Measurements from ENCODE around the gene NCOA5.

The NCOA5 gene

GRCh38 chr20:46089417-46090388, at the start of gene NCOA5:
TSS of gene NCOA5 (minus strand) at chr20:46089962. CDS start at chr20:46079424, 10,538 bp downstream.
- peak; percentile 82 for DNase-seq

DNA sequence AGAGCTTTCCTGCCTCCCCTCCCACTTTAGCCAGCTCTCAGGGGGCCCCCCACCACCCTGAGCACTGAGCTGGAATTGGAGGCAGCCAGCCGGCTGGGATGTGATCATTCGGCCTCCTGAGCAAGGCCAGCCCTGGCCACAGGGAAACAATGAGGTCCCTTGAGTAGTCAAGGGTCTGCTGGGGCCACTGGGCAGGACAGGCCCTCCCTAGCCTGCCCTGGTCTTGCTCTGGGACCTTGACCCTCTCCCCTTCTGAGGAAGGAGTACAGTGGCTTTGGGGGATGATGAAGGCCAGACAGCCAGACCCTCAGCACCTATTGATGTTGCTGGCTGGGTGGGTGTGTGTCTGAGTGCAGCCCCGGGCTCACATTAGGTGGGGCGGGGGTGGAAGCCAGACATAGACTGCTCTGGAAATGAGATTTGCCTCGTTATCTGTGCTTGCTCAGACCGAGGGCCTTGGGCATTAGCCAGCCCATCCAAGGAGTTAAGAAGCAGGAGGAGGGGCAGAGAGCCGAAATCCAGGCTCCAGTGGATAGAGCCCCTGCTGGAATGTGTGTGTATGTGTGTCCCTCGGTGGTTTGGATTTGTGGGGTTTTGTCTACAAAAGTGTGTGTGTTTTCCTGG, 49.6 kb upstream of the NCOA5 start:
- DNase-seq: no peak

GRCh38 chr20:46137816-46138215, 48.1 kb upstream of the NCOA5 start:
- DNase-seq: peak; percentile 33

- DNase-seq: no peak
These were observed 46.3 kb upstream of the NCOA5 start for GRCh38 chr20:46135856-46136633.

GRCh38 chr20:46134716-46135115, 45.0 kb upstream of the NCOA5 start:
- no peak for DNase-seq

DNA sequence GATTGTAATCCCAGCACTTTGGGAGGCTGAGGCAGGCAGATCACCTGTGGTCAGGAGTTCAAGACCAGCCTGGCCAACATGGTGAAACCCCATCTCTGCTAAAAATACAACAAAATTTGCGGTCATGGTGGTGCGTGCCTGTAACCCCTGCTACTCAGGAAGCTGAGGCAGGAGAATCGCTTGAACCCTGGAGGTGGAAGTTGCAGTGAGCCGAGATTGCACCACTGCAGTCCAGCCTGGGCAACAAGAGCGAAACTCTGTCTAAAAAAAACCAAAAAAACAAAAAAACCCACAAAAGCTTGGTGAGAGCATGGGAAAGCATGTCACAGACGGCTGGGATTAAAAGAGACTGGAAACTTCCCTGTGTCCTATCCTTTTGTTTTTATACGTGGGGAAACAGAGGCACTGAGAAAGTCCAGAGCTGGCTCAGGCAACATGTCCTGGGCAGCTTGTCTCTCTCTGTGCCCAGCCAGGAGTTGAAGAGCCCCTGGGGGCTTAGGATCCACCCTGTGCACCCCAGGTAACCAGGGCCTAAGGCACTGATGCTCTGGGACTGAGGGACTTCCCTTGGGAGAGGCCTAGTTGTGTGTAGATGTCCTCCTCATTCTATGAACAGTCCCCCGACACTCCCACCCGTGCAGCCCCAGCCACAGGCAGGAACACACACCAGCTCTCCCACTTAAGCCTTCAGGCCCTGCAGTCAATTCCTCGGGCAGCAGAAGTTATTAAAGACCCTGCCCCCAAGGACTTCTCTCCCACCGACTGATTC, 44.3 kb upstream of the NCOA5 start:
- no peak for DNase-seq

DNA sequence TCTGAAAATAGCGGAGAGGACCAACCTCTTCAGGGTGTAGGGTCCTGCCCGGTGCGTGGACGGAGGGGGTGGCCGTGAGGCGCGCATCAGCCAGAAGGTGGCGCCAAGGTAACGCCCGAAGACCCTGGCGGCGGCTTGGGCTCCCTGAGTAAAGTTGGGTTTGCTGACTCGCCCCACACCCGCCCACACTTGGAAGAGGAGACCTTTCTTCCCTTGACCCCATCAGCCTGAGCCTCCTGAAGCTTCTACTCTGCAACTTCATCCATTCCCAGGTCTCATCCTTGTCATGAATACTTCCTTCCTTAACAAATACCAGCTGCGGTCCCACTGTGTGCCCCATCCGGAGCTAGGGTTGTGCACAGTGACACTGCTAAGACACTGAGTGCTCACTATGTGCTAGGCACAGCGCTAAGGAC, 43.0 kb upstream of the NCOA5 start:
- DNase-seq: peak; percentile 20

- DNase-seq: no peak
These were observed 41.6 kb upstream of the NCOA5 start for GRCh38 chr20:46131396-46131795.

DNA sequence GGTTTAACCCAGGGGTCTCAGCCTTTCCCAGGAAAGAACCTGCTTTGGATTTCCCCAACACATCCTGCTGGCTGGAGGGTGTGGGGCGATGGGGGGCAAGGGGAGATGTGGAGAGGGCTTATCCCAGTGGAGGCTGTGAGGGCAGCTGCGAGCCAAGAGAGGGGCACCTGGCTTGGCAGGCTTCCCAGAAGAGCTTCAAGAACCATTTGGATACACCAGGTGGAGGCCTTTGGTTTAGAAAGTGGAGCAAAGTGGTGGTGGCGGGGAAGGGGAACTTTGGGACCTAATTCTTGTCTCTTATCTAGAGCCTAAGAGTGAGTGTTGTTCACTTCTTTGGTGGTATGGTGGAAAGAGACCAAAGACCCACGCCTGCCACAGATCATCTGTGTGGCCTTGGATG, 40.8 kb upstream of the NCOA5 start:
- peak; percentile 13 for DNase-seq

DNA sequence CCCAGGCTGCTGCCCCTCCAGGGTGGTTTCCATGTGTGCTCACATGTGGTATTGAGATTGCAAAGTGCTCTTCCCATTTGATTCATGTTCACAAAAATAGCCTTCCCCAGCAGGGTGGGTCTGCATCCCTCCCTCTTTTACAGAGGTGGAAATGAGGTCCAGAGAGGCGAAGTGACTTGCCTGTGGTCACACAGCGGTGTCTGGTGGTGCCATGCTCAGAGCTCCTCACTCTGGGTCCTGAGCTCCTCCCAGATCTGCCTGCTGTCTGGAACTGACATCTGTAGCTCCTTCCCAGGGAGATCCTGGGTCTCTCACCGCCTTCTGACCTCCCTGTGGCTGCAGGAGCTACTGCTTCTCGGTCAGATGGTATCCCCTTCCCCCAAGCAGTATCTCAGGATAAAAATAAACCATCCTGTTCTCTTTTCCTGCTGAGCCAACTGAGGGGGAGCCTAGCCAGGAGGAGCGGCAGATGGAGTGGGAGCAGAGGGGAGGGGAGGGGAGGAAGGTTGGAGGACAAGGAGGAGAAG, 40.3 kb upstream of the NCOA5 start:
- peak; percentile 29 for DNase-seq

GRCh38 chr20:46128310-46129151, 38.8 kb upstream of the NCOA5 start:
- no peak for DNase-seq

- no peak for DNase-seq
These were observed 37.7 kb upstream of the NCOA5 start for GRCh38 chr20:46127396-46128010.

- no peak for DNase-seq
These were observed 36.8 kb upstream of the NCOA5 start for GRCh38 chr20:46126440-46127056.

- no peak for DNase-seq
These were observed 33.9 kb upstream of the NCOA5 start for GRCh38 chr20:46123482-46124245.

DNA sequence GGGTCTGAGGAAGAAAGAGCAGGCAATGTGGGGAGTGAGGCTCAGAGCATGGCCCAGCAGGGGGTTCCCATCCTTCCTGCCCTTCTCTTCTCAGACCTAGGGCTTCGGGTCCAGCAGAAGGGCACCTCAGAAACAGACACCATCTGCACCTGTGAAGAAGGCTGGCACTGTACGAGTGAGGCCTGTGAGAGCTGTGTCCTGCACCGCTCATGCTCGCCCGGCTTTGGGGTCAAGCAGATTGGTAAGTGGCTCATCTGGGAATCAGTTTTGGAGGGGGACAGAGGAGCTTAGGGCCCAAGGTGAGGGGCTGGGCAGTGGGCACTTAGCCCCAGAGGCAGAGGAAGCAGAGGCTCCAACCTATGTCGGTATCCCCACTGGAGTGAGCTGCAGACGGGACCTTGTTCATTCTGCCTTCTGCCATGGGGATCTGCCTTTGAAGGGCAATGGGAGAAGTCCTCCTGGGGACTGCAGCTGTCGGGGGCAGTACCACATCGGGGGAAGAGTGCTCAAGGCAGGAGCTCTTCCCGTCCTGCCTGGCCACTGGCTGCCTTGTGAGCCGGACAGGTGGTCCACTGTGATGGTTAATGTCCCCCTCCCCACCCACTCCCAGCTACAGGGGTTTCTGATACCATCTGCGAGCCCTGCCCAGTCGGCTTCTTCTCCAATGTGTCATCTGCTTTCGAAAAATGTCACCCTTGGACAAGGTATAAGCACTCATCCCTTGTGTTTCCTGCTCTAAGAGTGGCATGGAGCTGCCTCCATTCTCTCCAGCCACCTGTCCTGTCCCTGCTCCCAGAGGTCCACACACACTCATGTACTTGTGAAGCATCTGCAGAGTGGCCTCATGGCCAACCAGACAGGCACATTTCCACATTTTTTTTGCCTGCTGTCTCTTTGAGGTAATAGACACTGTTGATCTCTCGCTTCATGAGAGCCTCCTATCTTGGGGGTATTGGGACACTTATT, 33.0 kb upstream of the NCOA5 start:
- no peak for DNase-seq

DNA sequence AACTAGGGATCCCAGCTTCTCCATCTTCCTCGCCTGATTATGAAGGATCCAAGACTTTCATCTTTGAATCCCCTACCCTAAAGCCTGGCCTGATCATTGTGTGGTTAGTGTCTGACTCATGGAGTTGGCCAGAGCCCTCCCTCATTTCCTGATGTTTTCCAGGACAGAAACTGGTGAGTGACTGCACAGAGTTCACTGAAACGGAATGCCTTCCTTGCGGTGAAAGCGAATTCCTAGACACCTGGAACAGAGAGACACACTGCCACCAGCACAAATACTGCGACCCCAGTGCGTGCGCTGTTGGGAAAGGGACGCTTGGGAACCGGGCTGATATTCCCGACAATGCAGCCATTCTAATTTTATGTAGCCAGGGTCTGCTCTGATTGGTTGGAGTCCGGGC, 32.3 kb upstream of the NCOA5 start:
- no peak for DNase-seq

GRCh38 chr20:46121184-46121930, 31.6 kb upstream of the NCOA5 start:
- DNase-seq: no peak

DNA sequence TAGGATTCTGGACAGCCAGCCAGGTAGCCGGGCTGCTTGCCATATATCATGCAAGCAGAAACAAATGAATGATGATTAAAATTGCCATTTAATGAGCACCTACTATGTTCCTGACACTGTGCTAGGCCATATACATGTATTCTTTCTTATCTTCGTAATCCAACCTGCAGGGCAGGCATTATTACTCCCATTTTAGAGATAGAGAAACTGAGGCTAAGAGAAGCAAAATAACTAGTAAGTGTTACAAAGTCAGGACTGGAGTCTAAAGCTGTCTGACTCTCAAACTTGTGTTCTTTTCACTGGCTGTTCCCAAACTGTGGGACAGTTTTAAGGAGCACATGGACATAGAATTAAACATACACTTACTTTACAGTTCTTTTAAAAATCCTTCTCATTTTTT, 30.4 kb upstream of the NCOA5 start:
- no peak for DNase-seq

Data from NCI-H187 treated with DMSO at 0.1 percent for 48 hours (cell line).